ENCODE measurements around the gene ADPRH. TPM values are rescaled to one million over a fixed set of nuclear protein-coding genes. Genes with fewer than 3 reads are reported as not detected.

The ADPRH gene
- total RNA-seq, 1 experiment from 2014 or later = 1.5 TPM

DNA sequence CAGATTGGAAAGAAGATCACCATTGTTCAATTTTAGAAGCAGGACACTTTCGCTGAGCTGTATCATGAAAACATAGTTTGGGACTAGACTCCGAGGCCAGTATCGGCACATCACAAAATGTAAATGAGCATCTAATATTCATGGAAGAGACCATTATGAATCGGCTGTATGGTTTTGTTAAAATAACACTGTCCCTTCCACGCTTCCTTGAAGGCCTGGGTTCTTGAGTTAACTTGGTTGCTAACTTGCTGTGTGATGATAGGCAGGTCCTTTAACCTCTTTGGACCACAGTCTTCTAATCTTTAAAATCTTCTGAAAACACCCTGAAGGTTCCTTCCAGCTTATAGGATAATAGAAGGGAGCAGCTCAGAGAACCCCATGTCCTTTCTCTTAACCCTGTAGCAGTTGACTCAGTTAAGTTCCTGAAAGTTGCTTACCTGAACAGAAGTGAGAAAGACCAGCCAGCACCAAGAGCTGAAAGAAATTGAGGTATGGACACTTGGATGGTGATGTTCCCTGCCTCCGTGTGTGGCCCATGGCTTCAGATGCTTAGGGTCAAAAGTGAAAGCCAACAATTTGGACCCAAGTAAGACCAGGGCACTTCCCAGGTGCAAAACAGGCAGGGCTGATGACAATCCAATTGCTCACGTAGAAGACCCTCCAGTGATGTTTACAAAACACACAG is 22.0 kb upstream of the ADPRH start:
- Histone ChIP-seq H3K9ac (ENCODE audit: low read length) (no peak overlapping the region), H3K27me3 (ENCODE audit: insufficient read depth, low read length) (no peaks in the 10 kb centered on the region), H3K79me2 (ENCODE audit: insufficient read depth, low read length) (no peaks in the 10 kb centered on the region), H3K4me3 (replicated peaks in 1 of 2; ENCODE audit: low read depth in 1 of 2, low read length in 2 of 2) (no peak overlapping the region), H4K20me1 (ENCODE audit: insufficient read depth) (no peaks in the 10 kb centered on the region), H3K36me3 (ENCODE audit: control insufficient read depth in 1 of 2, insufficient read depth in 2 of 2, low read length in 2 of 2) (no peaks in the 10 kb centered on the region), H3K9me2 (ENCODE audit: insufficient read depth) (no peaks in the 10 kb centered on the region), H3K4me2 (ENCODE audit: low read length) (no peak overlapping the region), H3K27ac (ENCODE audit: low read depth, low read length) (no peak overlapping the region), H3K4me1 (ENCODE audit: control insufficient read depth in 1 of 2, insufficient read depth in 2 of 2, low read length in 2 of 2) (peaks cover 0 to 5% of the 10 kb centered on the region in 2 experiments; a peak in 1 of 4 replicates), H3K9me3 (ENCODE audit: control insufficient read depth in 1 of 2, insufficient read depth in 1 of 2, low read depth in 1 of 2, low read length in 2 of 2) (no peaks in the 10 kb centered on the region), H2AFZ (ENCODE audit: low read depth, low read length, poor library complexity, severe bottlenecking) (no peak overlapping the region)
- CTCF ChIA-PET = no interaction called here
- POLR2A ChIA-PET = no interaction called here
- no peak for DNase-seq (ENCODE audit: low read depth, low spot score)
- TF ChIP-seq CBX3 (IDR thresholded peaks at IDR 0.05; ENCODE audit: low read depth) (no peak), YY1 (IDR thresholded peaks at IDR 0.05; ENCODE audit: extremely low read depth, insufficient replicate concordance, low read depth, low read length) (no peak), ELF1 (IDR thresholded peaks at IDR 0.05; ENCODE audit: borderline replicate concordance, low read depth) (no peak), EZH2phosphoT487 (IDR thresholded peaks at IDR 0.05; ENCODE audit: borderline replicate concordance) (no peak), EGR1 (IDR thresholded peaks at IDR 0.05; ENCODE audit: low read depth) (no peak), POLR2A (IDR thresholded peaks at IDR 0.05; ENCODE audit: borderline replicate concordance, extremely low read depth, insufficient read depth, insufficient read length) (no peak), FOSL1 (IDR thresholded peaks at IDR 0.05; ENCODE audit: low read depth) (no peak), ZNF274 (IDR thresholded peaks at IDR 0.05; ENCODE audit: low read depth, low read length) (no peak), SIN3A (IDR thresholded peaks at IDR 0.05; ENCODE audit: low read depth) (no peak), JUND (IDR thresholded peaks at IDR 0.05) (no peak), EZH2 (IDR thresholded peaks at IDR 0.05) (no peak)
- TF ChIP-seq, protein P1, sequence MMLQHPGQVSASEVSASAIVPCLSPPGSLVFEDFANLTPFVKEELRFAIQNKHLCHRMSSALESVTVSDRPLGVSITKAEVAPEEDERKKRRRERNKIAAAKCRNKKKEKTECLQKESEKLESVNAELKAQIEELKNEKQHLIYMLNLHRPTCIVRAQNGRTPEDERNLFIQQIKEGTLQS (IDR thresholded peaks at IDR 0.05) = no peak
- TF ChIP-seq, protein P2, sequence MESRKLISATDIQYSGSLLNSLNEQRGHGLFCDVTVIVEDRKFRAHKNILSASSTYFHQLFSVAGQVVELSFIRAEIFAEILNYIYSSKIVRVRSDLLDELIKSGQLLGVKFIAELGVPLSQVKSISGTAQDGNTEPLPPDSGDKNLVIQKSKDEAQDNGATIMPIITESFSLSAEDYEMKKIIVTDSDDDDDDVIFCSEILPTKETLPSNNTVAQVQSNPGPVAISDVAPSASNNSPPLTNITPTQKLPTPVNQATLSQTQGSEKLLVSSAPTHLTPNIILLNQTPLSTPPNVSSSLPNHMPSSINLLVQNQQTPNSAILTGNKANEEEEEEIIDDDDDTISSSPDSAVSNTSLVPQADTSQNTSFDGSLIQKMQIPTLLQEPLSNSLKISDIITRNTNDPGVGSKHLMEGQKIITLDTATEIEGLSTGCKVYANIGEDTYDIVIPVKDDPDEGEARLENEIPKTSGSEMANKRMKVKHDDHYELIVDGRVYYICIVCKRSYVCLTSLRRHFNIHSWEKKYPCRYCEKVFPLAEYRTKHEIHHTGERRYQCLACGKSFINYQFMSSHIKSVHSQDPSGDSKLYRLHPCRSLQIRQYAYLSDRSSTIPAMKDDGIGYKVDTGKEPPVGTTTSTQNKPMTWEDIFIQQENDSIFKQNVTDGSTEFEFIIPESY (IDR thresholded peaks at IDR 0.05; ENCODE audit: extremely low read depth, insufficient replicate concordance, low read length) = no peak
- TF ChIP-seq, protein P3, sequence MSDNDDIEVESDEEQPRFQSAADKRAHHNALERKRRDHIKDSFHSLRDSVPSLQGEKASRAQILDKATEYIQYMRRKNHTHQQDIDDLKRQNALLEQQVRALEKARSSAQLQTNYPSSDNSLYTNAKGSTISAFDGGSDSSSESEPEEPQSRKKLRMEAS (IDR thresholded peaks at IDR 0.05) = no peak
- TF ChIP-seq, protein P4, sequence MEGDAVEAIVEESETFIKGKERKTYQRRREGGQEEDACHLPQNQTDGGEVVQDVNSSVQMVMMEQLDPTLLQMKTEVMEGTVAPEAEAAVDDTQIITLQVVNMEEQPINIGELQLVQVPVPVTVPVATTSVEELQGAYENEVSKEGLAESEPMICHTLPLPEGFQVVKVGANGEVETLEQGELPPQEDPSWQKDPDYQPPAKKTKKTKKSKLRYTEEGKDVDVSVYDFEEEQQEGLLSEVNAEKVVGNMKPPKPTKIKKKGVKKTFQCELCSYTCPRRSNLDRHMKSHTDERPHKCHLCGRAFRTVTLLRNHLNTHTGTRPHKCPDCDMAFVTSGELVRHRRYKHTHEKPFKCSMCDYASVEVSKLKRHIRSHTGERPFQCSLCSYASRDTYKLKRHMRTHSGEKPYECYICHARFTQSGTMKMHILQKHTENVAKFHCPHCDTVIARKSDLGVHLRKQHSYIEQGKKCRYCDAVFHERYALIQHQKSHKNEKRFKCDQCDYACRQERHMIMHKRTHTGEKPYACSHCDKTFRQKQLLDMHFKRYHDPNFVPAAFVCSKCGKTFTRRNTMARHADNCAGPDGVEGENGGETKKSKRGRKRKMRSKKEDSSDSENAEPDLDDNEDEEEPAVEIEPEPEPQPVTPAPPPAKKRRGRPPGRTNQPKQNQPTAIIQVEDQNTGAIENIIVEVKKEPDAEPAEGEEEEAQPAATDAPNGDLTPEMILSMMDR (IDR thresholded peaks at IDR 0.05 in 2 of 3, conservative IDR thresholded peaks at IDR 0.05 in 1 of 3; ENCODE audit: borderline replicate concordance in 1 of 3, insufficient read depth in 1 of 3, low read depth in 2 of 3, low read length in 2 of 3) = no peak
- no peak for ATAC-seq
- BruUV-seq (replicated peaks) = no TSS peak
- intact Hi-C loops (cut with micrococcal nuclease) = no loop called here
- RAD21 ChIA-PET (ENCODE audit: low non-redundant PET in 1 of 2, low total read pairs in 2 of 2, uncharacterized antibody in 2 of 2, unreplicated experiment in 2 of 2) = no interaction called here

Measured in HCT116 (cell line).